HepG2 (cell line): ENCODE measurements around the gene ZFP69. TPM values are rescaled to one million over a fixed set of nuclear protein-coding genes. Genes with fewer than 3 reads are reported as not detected.

Experiments used
- ARID5B ChIP-seq: IDR thresholded peaks from 2 replicates; pipeline ENCODE4 v1.4.0; 2020; ENCODE audit warnings: mild to moderate bottlenecking, missing genetic modification reagents
- BCLAF1 ChIP-seq: fragments of 450-650 bp; IDR thresholded peaks from 2 replicates; pipeline ENCODE4 v1.6.1; 2017; ENCODE audit warnings: mild to moderate bottlenecking
- CHCHD3 ChIP-seq: sonication (generic); formaldehyde crosslinking; IDR thresholded peaks from 2 replicates; pipeline ENCODE4 v1.8.0; 2022; ENCODE audit warnings: mild to moderate bottlenecking, missing genetic modification reagents, moderate library complexity
- EEA1 ChIP-seq: sonication (generic); formaldehyde crosslinking; IDR thresholded peaks from 2 replicates; pipeline ENCODE4 v1.5.1; 2020; ENCODE audit warnings: mild to moderate bottlenecking, missing genetic modification reagents, borderline replicate concordance
- FOXA1 ChIP-seq, 2 experiments: fragments of 450-650 bp in 1 of 2; sonication (generic) in 1 of 2; formaldehyde crosslinking in 1 of 2; IDR thresholded peaks; 2 replicates each; pipeline versions ENCODE4 v1.4.0 to v1.6.1; 2016 to 2020; ENCODE audit warnings: missing genetic modification reagents in 1 of 2
- HES4 ChIP-seq: sonication (generic); formaldehyde crosslinking; IDR thresholded peaks from 2 replicates; pipeline ENCODE4 v1.9.0; 2021; ENCODE audit warnings: mild to moderate bottlenecking, missing genetic modification reagents, borderline replicate concordance
- HIVEP1 ChIP-seq: sonication (generic); formaldehyde crosslinking; IDR thresholded peaks from 2 replicates; pipeline ENCODE4 v1.4.0; 2020; ENCODE audit warnings: mild to moderate bottlenecking, missing genetic modification reagents
- HOXA5 ChIP-seq: sonication (generic); formaldehyde crosslinking; IDR thresholded peaks from 2 replicates; pipeline ENCODE4 v1.4.0; 2020; ENCODE audit warnings: missing genetic modification reagents
- KMT2B ChIP-seq: IDR thresholded peaks from 2 replicates; pipeline ENCODE4 v1.6.1; 2016; ENCODE audit warnings: missing genetic modification reagents, missing compliant biosample characterization
- MXD3 ChIP-seq: IDR thresholded peaks from 2 replicates; pipeline ENCODE4 v1.6.1; 2016; ENCODE audit warnings: mild to moderate bottlenecking, missing biosample characterization, missing genetic modification reagents
- NONO ChIP-seq, 2 experiments: fragments of 450-650 bp in 1 of 2; sonication (generic) in 1 of 2; formaldehyde crosslinking in 1 of 2; IDR thresholded peaks in 1 of 2; conservative IDR thresholded peaks in 1 of 2; 2 replicates each; pipeline versions ENCODE4 v1.6.1 to v1.8.0; 2017 to 2022; ENCODE audit warnings: mild to moderate bottlenecking in 1 of 2, missing genetic modification reagents in 1 of 2, moderate library complexity in 1 of 2
- SYNCRIP ChIP-seq: fragments of 200-400 bp; formaldehyde crosslinking; IDR thresholded peaks from 2 replicates; pipeline ENCODE4 v1.6.1; 2018; ENCODE audit warnings: mild to moderate bottlenecking, low read depth, low read length; ENCODE audit not compliant: insufficient read depth
- TBX3 ChIP-seq: fragments of 450-650 bp; IDR thresholded peaks from 2 replicates; pipeline ENCODE4 v1.6.1; 2017; ENCODE audit warnings: antibody characterized with exemption, mild to moderate bottlenecking, inconsistent platforms, borderline replicate concordance
- TFAP4 ChIP-seq: sonication (generic); IDR thresholded peaks from 2 replicates; pipeline ENCODE4 v1.6.1; 2016; ENCODE audit warnings: low read depth, borderline replicate concordance
- ZBTB34 ChIP-seq: sonication (generic); formaldehyde crosslinking; IDR thresholded peaks from 2 replicates; pipeline ENCODE4 v1.8.0; 2022; ENCODE audit warnings: mild to moderate bottlenecking, missing genetic modification reagents
- ZFP36L1 ChIP-seq: sonication (generic); formaldehyde crosslinking; IDR thresholded peaks from 2 replicates; pipeline ENCODE4 v1.8.0; 2022; ENCODE audit warnings: mild to moderate bottlenecking, missing genetic modification reagents, moderate library complexity
- ZNF282 ChIP-seq: fragments of 450-650 bp; IDR thresholded peaks from 2 replicates; pipeline ENCODE4 v1.6.1; 2018; ENCODE audit not compliant: partially characterized antibody
- ZNF605 ChIP-seq: sonication (generic); formaldehyde crosslinking; IDR thresholded peaks from 2 replicates; pipeline ENCODE4 v1.8.0; 2022; ENCODE audit warnings: mild to moderate bottlenecking, missing genetic modification reagents
- ZNF788 ChIP-seq: sonication (generic); formaldehyde crosslinking; IDR thresholded peaks from 2 replicates; pipeline ENCODE4 v1.5.0; 2020; ENCODE audit warnings: mild to moderate bottlenecking, missing genetic modification reagents, borderline replicate concordance
- polyA plus RNA-seq, 8 experiments: library from polyadenylated mRNA; depleted of rRNA in 3 of 8; stranded (reverse) in 7 of 8; unstranded in 1 of 8; fragments of >200 nt; fragmentation: Illumina TruSeq in 4 of 8; extraction: Trizol in 4 of 8; gene quantifications; 2 replicates each; pipeline versions ENCODE4 v1.2.1 to v1.2.3, GENCODE V29; 2011 to 2016; ENCODE audit warnings: low read depth in 4 of 8, missing spikeins in 1 of 8, mixed read lengths in 1 of 8; ENCODE audit not compliant: insufficient read depth in 1 of 8
- total RNA-seq, 5 experiments: library from RNA; depleted of rRNA; stranded (reverse); fragments of >200 nt; fragmentation: Illumina TruSeq; extraction: Trizol; gene quantifications; 2 replicates each; pipeline ENCODE4 v1.2.3, GENCODE V29; 2016; ENCODE audit warnings: low read depth in 1 of 5

ZFP69 gene
- total and polyA plus RNA-seq, 2 of the 13 experiments (the other 11 are each of a cell fraction or from before 2014, with no cell fraction given), result 2.6 to 5.6 TPM

GRCh38 chr1:40476924-40477677 lies at the start of gene ZFP69 (continued):
- no peak for TF ChIP-seq HOXA5 (CRISPR knock-in tag)
- TF ChIP-seq ZNF282, result no peak
- TF ChIP-seq CHCHD3 (CRISPR knock-in tag), result no peak
- 0 out of 2 replicates have a peak, but pooled peaks have one; percentile 26 for TF ChIP-seq ARID5B (CRISPR knock-in tag)
- no peak for TF ChIP-seq NONO (IDR thresholded peaks at IDR 0.05)
- 0 out of 2 replicates have a peak, but pooled peaks have one; percentile 32 for TF ChIP-seq NONO (CRISPR knock-in tag; conservative IDR thresholded peaks at IDR 0.05)
- no peak for TF ChIP-seq TFAP4
- no peak for TF ChIP-seq BCLAF1
- no peak for TF ChIP-seq FOXA1 (IDR thresholded peaks at IDR 0.05)
- TF ChIP-seq FOXA1 (CRISPR knock-in tag; IDR thresholded peaks at IDR 0.05), result no peak
- TF ChIP-seq ZNF605 (CRISPR knock-in tag), result no peak
- TF ChIP-seq ZNF788 (CRISPR knock-in tag), result peak; percentile 36; the same call in 1 of the 2 replicates
- no peak; the same call in 1 of the 2 replicates for TF ChIP-seq HIVEP1 (CRISPR knock-in tag)
- TF ChIP-seq EEA1 (CRISPR knock-in tag), result 0 out of 2 replicates have a peak, but pooled peaks have one; percentile 74
- TF ChIP-seq KMT2B (CRISPR knock-in tag), result peak; percentile 87
- TF ChIP-seq ZBTB34 (CRISPR knock-in tag), result no peak
- peak; percentile 50; the same call in 1 of the 2 replicates for TF ChIP-seq MXD3 (CRISPR knock-in tag)
- TF ChIP-seq HES4 (CRISPR knock-in tag), result peak; percentile 66; the same call in 1 of the 2 replicates
- TF ChIP-seq ZFP36L1 (CRISPR knock-in tag), result 0 out of 2 replicates have a peak, but pooled peaks have one; percentile 52
- no peak for TF ChIP-seq SYNCRIP
- no peak for TF ChIP-seq TBX3
